Endodermal cell (in vitro differentiated cells): ENCODE results near the gene SMIM3. TPM values are rescaled to one million over a fixed set of nuclear protein-coding genes. Genes with fewer than 3 reads are reported as not detected.

Experiments used
- DNase-seq: peaks from one replicate; pipeline ENCODE4 v3.0.0-alpha.2; 2017
- H3K27ac ChIP-seq: 2 replicates; pipeline ENCODE4 v1.5.1; 2013; ENCODE audit warnings: mild to moderate bottlenecking, low read depth, low read length, moderate library complexity
- H3K27me3 ChIP-seq: 2 replicates; pipeline ENCODE4 v1.6.1; 2013; ENCODE audit warnings: mild to moderate bottlenecking, low read length, moderate library complexity; ENCODE audit not compliant: insufficient read depth, control insufficient read depth, poor library complexity, severe bottlenecking
- H3K36me3 ChIP-seq: 2 replicates; pipeline ENCODE4 v1.7.0; 2013; ENCODE audit warnings: mild to moderate bottlenecking, low read length, moderate library complexity; ENCODE audit not compliant: control insufficient read depth, insufficient read depth
- H3K4me1 ChIP-seq: one replicate; pipeline ENCODE4 v1.7.0; 2013; ENCODE audit warnings: low read length; ENCODE audit not compliant: control insufficient read depth, insufficient read depth
- H3K4me3 ChIP-seq: 2 replicates; pipeline ENCODE4 v1.5.1; 2013; ENCODE audit warnings: mild to moderate bottlenecking, low read length, moderate library complexity
- H3K9ac ChIP-seq: 2 replicates; pipeline ENCODE4 v1.6.1; 2013; ENCODE audit warnings: mild to moderate bottlenecking, low read length, moderate library complexity; ENCODE audit not compliant: poor library complexity, severe bottlenecking; ENCODE audit errors: extremely low read depth
- H3K9me3 ChIP-seq: 2 replicates; pipeline ENCODE4 v1.6.1; 2013; ENCODE audit warnings: mild to moderate bottlenecking, low read length, moderate library complexity; ENCODE audit not compliant: control insufficient read depth
- H3K27ac Mint-ChIP-seq: 2 replicates; pipeline ENCODE4 v1.8.0; 2020; ENCODE audit warnings: mixed read lengths
- H3K27me3 Mint-ChIP-seq: 2 replicates; pipeline ENCODE4 v1.8.0; 2021; ENCODE audit warnings: mild to moderate bottlenecking, mixed read lengths; ENCODE audit not compliant: insufficient read depth
- H3K36me3 Mint-ChIP-seq: 2 replicates; pipeline ENCODE4 v1.8.0; 2020; ENCODE audit warnings: low read depth, mixed read lengths
- H3K4me1 Mint-ChIP-seq: 2 replicates; pipeline ENCODE4 v1.8.0; 2020; ENCODE audit warnings: mixed read lengths
- H3K4me3 Mint-ChIP-seq: 2 replicates; pipeline ENCODE4 v1.8.0; 2020; ENCODE audit warnings: mild to moderate bottlenecking, moderate library complexity, mixed read lengths
- H3K9me3 Mint-ChIP-seq: 2 replicates; pipeline ENCODE4 v1.8.0; 2020; ENCODE audit warnings: mild to moderate bottlenecking, mixed read lengths
- WGBS, 2 experiments: methylation state at CpG; one replicate each; pipeline versions ENCODE4 v1.1.5 to v1.1.7; 2013; ENCODE audit warnings: missing lambda C conversion rate in 2 of 2, mixed read lengths in 1 of 2; ENCODE audit not compliant: insufficient coverage in 1 of 2, insufficient read length in 1 of 2; 5-methylcytosine and 5-hydroxymethylcytosine counted together
- total RNA-seq, 2 donors: library from RNA; stranded (reverse); fragmentation: NEBNext Ultra II Directional in 1 of 2; extraction: Animal tissue kit (Norgen Biotek cat#: 25700) in 1 of 2; gene quantifications; 2 replicates in 1 of 2; 3 replicates in 1 of 2; pipeline ENCODE4 v1.2.1, GENCODE V29; 2021
- TF ChIP-seq, protein P1 (sequence below): fragments of 200-600 bp; sonication (generic); conservative IDR thresholded peaks from 2 replicates; pipeline ENCODE4 v1.5.0; 2021; ENCODE audit warnings: antibody characterized with exemption, mild to moderate bottlenecking

SMIM3 gene
- total RNA-seq, 2 donors from 2014 or later = 6.3 to 9.0 TPM

- no peaks in the 10 kb centered on the region for H3K27me3 ChIP-seq
- 92% methylated on average over 1 of the region's 1 CpG; no CpG with 5 or more reads in 1 of the 2 experiments for WGBS, 2 experiments
- no peak for DNase-seq
- no peaks in the 10 kb centered on the region for H3K36me3 Mint-ChIP-seq
- H3K4me1 Mint-ChIP-seq = peaks cover 7% of the 10 kb centered on the region
- no peak overlapping the region for H3K27ac Mint-ChIP-seq
- no peaks in the 10 kb centered on the region for H3K9me3 ChIP-seq
- peaks cover 20% of the 10 kb centered on the region for H3K27me3 Mint-ChIP-seq
- no peak overlapping the region for H3K4me3 ChIP-seq
- no peaks in the 10 kb centered on the region for H3K9me3 Mint-ChIP-seq
- TF ChIP-seq, protein P1, sequence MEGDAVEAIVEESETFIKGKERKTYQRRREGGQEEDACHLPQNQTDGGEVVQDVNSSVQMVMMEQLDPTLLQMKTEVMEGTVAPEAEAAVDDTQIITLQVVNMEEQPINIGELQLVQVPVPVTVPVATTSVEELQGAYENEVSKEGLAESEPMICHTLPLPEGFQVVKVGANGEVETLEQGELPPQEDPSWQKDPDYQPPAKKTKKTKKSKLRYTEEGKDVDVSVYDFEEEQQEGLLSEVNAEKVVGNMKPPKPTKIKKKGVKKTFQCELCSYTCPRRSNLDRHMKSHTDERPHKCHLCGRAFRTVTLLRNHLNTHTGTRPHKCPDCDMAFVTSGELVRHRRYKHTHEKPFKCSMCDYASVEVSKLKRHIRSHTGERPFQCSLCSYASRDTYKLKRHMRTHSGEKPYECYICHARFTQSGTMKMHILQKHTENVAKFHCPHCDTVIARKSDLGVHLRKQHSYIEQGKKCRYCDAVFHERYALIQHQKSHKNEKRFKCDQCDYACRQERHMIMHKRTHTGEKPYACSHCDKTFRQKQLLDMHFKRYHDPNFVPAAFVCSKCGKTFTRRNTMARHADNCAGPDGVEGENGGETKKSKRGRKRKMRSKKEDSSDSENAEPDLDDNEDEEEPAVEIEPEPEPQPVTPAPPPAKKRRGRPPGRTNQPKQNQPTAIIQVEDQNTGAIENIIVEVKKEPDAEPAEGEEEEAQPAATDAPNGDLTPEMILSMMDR = no peak
- no peak overlapping the region for H3K4me3 Mint-ChIP-seq
- no peak overlapping the region for H3K9ac ChIP-seq
- peaks cover 5% of the 10 kb centered on the region for H3K4me1 ChIP-seq
- H3K36me3 ChIP-seq = no peaks in the 10 kb centered on the region
- H3K27ac ChIP-seq = no peak overlapping the region
Observed at GRCh38 chr5:150774145-150774544, 4.4 kb upstream of the SMIM3 start.

DNA sequence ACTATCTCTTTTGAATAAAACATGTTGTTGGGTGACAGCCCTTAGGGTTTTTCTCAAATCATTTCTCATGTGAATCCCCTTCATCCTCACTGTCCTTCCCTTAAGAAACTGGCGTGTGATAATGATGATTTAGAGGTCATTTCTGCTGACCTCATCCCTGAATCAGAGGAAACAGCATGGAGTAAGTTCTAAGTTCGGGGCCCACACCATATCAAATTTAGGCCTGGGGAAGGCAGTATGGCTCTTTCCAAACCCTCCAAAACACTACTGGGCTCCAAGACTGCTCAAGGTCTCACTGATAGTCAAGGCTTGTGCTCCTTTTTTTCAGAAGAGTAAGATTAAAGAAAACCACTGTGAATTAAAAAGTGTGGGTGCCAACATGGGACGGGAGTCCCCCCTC lies 872 bp upstream of the SMIM3 start:
- TF ChIP-seq, protein P1 = no peak
- no peaks in the 10 kb centered on the region for H3K9me3 Mint-ChIP-seq
- peak overlapping the region; percentile 89 for H3K4me3 ChIP-seq
- no peaks in the 10 kb centered on the region for H3K36me3 Mint-ChIP-seq
- H3K36me3 ChIP-seq = no peaks in the 10 kb centered on the region
- peaks cover 14% of the 10 kb centered on the region for H3K27me3 ChIP-seq
- H3K9ac ChIP-seq = no peak overlapping the region
- DNase-seq = no peak
- H3K4me1 Mint-ChIP-seq = peaks cover 27% of the 10 kb centered on the region
- H3K27me3 Mint-ChIP-seq = peaks cover 36% of the 10 kb centered on the region
- no peak overlapping the region for H3K27ac Mint-ChIP-seq
- H3K27ac ChIP-seq = no peak overlapping the region
- peak overlapping the region; percentile 83 for H3K4me3 Mint-ChIP-seq
- H3K4me1 ChIP-seq = peaks cover 13% of the 10 kb centered on the region
- H3K9me3 ChIP-seq = no peaks in the 10 kb centered on the region
- 76 to 100% methylated on average over 1 to 3 of the region's 3 CpGs for WGBS, 2 experiments

- H3K9ac ChIP-seq = peak overlapping the region; percentile 58
- no peak overlapping the region for H3K27ac ChIP-seq
- peak overlapping the region; percentile 83 for H3K4me3 Mint-ChIP-seq
- TF ChIP-seq, protein P1 = no peak
- no peaks in the 10 kb centered on the region for H3K36me3 ChIP-seq
- no peaks in the 10 kb centered on the region for H3K9me3 Mint-ChIP-seq
- peaks cover 13% of the 10 kb centered on the region for H3K4me1 ChIP-seq
- peaks cover 27% of the 10 kb centered on the region for H3K4me1 Mint-ChIP-seq
- no peaks in the 10 kb centered on the region for H3K9me3 ChIP-seq
- WGBS, 2 experiments = 28 to 34% methylated on average over 3 to 7 of the region's 7 CpGs
- DNase-seq = no peak
- H3K4me3 ChIP-seq = peak overlapping the region; percentile 89
- no peaks in the 10 kb centered on the region for H3K36me3 Mint-ChIP-seq
- no peak overlapping the region for H3K27ac Mint-ChIP-seq
- peaks cover 14% of the 10 kb centered on the region for H3K27me3 ChIP-seq
- H3K27me3 Mint-ChIP-seq = peaks cover 36% of the 10 kb centered on the region
Observed at GRCh38 chr5:150778088-150778516, 455 bp upstream of the SMIM3 start.
